SK-N-SH (cell line): ENCODE data around the gene APH1B. TPM values are rescaled to one million over a fixed set of nuclear protein-coding genes. Genes with fewer than 3 reads are reported as not detected.

ENCODE experiments used
- CTCF ChIA-PET: fragments of 300-600, 350-600 bp; formaldehyde crosslinking; extraction: SDS; loops from one replicate; lab custom pipeline; 2021; lab: Yijun Ruan, JAX
- POLR2A ChIA-PET: fragments of 350-600 bp; sonication (Branson Sonifier 250); formaldehyde crosslinking; extraction: SDS; loops from one replicate; lab custom pipeline; 2020; ENCODE audit warnings: antibody characterized with exemption, inconsistent platforms; lab: Yijun Ruan, JAX
- DNase-seq: peaks from one replicate; pipeline ENCODE4 v3.0.0; 2012
- H2AFZ ChIP-seq: fragments of 200-600 bp; sonication (generic); 2 replicates; pipeline ENCODE4 v1.8.1; 2016; ENCODE audit warnings: antibody characterized with exemption, mild to moderate bottlenecking, low read depth
- H3F3A ChIP-seq: fragments of 200-600 bp; sonication (generic); replicated peaks from 2 replicates; pipeline ENCODE3; 2016; ENCODE audit warnings: antibody characterized with exemption, mild to moderate bottlenecking; ENCODE audit not compliant: insufficient read depth
- H3K27ac ChIP-seq, 2 experiments: fragments of 200-500 bp in 1 of 2; fragments of 200-600 bp in 1 of 2; sonication (Bioruptor generic) in 1 of 2; sonication (generic), shearing (Covaris generic) in 1 of 2; 2 replicates each; pipeline versions ENCODE4 v1.5.1 to v1.6.1; 2014 to 2016; ENCODE audit warnings: low read depth in 2 of 2, inconsistent platforms in 1 of 2, low read length in 1 of 2, mild to moderate bottlenecking in 1 of 2, mixed read lengths in 1 of 2
- H3K27me3 ChIP-seq: fragments of 200-600 bp; sonication (generic), shearing (Covaris generic); 2 replicates; pipeline ENCODE4 v1.6.1; 2016; ENCODE audit warnings: mixed run types; ENCODE audit not compliant: insufficient read depth
- H3K36me3 ChIP-seq, 2 experiments: fragments of 200-500 bp in 1 of 2; fragments of 200-600 bp in 1 of 2; sonication (Bioruptor generic) in 1 of 2; sonication (generic) in 1 of 2; replicated peaks in 1 of 2; 2 replicates each; pipeline versions ENCODE3 to v1.5.1; 2014 to 2016; ENCODE audit warnings: low read length in 1 of 2, mild to moderate bottlenecking in 1 of 2; ENCODE audit not compliant: insufficient read depth in 2 of 2, control insufficient read depth in 1 of 2
- H3K4me1 ChIP-seq, 2 experiments: fragments of 200-500 bp in 1 of 2; fragments of 200-600 bp in 1 of 2; sonication (Bioruptor generic) in 1 of 2; sonication (generic), shearing (Covaris generic) in 1 of 2; 2 replicates each; pipeline versions ENCODE4 v1.5.1 to v1.6.1; 2014 to 2016; ENCODE audit warnings: low read depth in 1 of 2, low read length in 1 of 2, mixed run types in 1 of 2; ENCODE audit not compliant: insufficient read depth in 2 of 2, control insufficient read depth in 1 of 2
- H3K4me2 ChIP-seq: fragments of 200-600 bp; sonication (generic), shearing (Covaris generic); 2 replicates; pipeline ENCODE4 v1.6.1; 2017; ENCODE audit warnings: mixed run types
- H3K4me3 ChIP-seq, 2 experiments: fragments of 200-500 bp in 1 of 2; fragments of 200-600 bp in 1 of 2; sonication (Bioruptor generic) in 1 of 2; sonication (generic), shearing (Covaris generic) in 1 of 2; 2 replicates each; pipeline versions ENCODE4 v1.5.1 to v1.8.1; 2014 to 2016; ENCODE audit warnings: low read depth in 2 of 2, inconsistent platforms in 1 of 2, low read length in 1 of 2, mild to moderate bottlenecking in 1 of 2, mixed read lengths in 1 of 2, moderate library complexity in 1 of 2
- H3K79me2 ChIP-seq: fragments of 200-600 bp; sonication (generic); 2 replicates; pipeline ENCODE4 v1.8.1; 2017; ENCODE audit warnings: mild to moderate bottlenecking; ENCODE audit not compliant: insufficient read depth
- H3K9ac ChIP-seq: fragments of 200-600 bp; sonication (generic); 2 replicates; pipeline ENCODE4 v1.6.1; 2017; ENCODE audit warnings: mixed run types
- H3K9me2 ChIP-seq: fragments of 200-600 bp; sonication (generic); 2 replicates; pipeline ENCODE4 v1.6.1; 2017; ENCODE audit warnings: mixed run types
- H3K9me3 ChIP-seq: fragments of 200-600 bp; sonication (generic); 2 replicates; pipeline ENCODE4 v1.6.1; 2017; ENCODE audit warnings: mixed run types, mild to moderate bottlenecking, moderate library complexity
- H4K20me1 ChIP-seq: fragments of 200-600 bp; sonication (generic); 2 replicates; pipeline ENCODE4 v1.6.1; 2017; ENCODE audit warnings: mild to moderate bottlenecking, mixed run types; ENCODE audit not compliant: insufficient read depth
- CHD2 ChIP-seq: fragments of 150-350 bp; IDR thresholded peaks from 2 replicates; pipeline ENCODE4 v1.6.1; 2018; ENCODE audit warnings: low read length; ENCODE audit not compliant: partially characterized antibody
- EP300 ChIP-seq, 2 experiments: IDR thresholded peaks; 2 replicates each; pipeline versions ENCODE4 v1.4.0 to v1.6.1; 2012; ENCODE audit warnings: borderline replicate concordance in 1 of 2, low read depth in 1 of 2, low read length in 1 of 2
- FOXJ3 ChIP-seq: sonication (generic); formaldehyde crosslinking; IDR thresholded peaks from 2 replicates; pipeline ENCODE4 v1.5.1; 2020; ENCODE audit warnings: mild to moderate bottlenecking, missing genetic modification reagents
- GABPA ChIP-seq: IDR thresholded peaks from 2 replicates; pipeline ENCODE4 v1.4.0; 2012; ENCODE audit warnings: low read depth, mild to moderate bottlenecking
- GATA2 ChIP-seq: sonication (generic); formaldehyde crosslinking; IDR thresholded peaks from 2 replicates; pipeline ENCODE4 v1.5.0; 2020; ENCODE audit warnings: mild to moderate bottlenecking, missing genetic modification reagents
- JUND ChIP-seq: IDR thresholded peaks from 2 replicates; pipeline ENCODE4 v1.4.0; 2012
- MEF2A ChIP-seq: IDR thresholded peaks from 2 replicates; pipeline ENCODE4 v1.4.0; 2012; ENCODE audit warnings: low read depth, borderline replicate concordance
- MXI1 ChIP-seq: IDR thresholded peaks from 2 replicates; pipeline ENCODE4 v1.6.1; 2012; ENCODE audit warnings: mild to moderate bottlenecking, low read depth, low read length, improper control_type of control experiment
- RCOR1 ChIP-seq: fragments of 150-350 bp; IDR thresholded peaks from 2 replicates; pipeline ENCODE4 v1.6.1; 2017; ENCODE audit warnings: antibody characterized with exemption, low read length
- SIN3A ChIP-seq: IDR thresholded peaks from 2 replicates; pipeline ENCODE4 v1.6.1; 2012; ENCODE audit warnings: low read depth, mild to moderate bottlenecking, low read length, moderate library complexity, borderline replicate concordance
- TAF1 ChIP-seq: IDR thresholded peaks from 2 replicates; pipeline ENCODE4 v1.6.1; 2012; ENCODE audit warnings: low read depth, mild to moderate bottlenecking, low read length, moderate library complexity, borderline replicate concordance
- TCF12 ChIP-seq: IDR thresholded peaks from 2 replicates; pipeline ENCODE4 v1.4.0; 2012
- TEAD4 ChIP-seq: IDR thresholded peaks from 2 replicates; pipeline ENCODE4 v1.4.0; 2012; ENCODE audit warnings: mild to moderate bottlenecking, borderline replicate concordance; ENCODE audit not compliant: insufficient read depth
- WGBS: methylation state at CpG from one replicate; pipeline ENCODE4 v1.1.6; 2017; ENCODE audit warnings: low lambda C conversion rate; 5-methylcytosine and 5-hydroxymethylcytosine counted together
- polyA plus RNA-seq, 3 experiments: library from polyadenylated mRNA; depleted of rRNA; stranded (reverse); fragments of >200 nt; gene quantifications; 2 replicates each; pipeline ENCODE4 v1.2.3, GENCODE V29; 2012
- TF ChIP-seq, protein P1 (sequence below): IDR thresholded peaks from 2 replicates; pipeline ENCODE4 v1.4.0; 2012; ENCODE audit warnings: low read depth, borderline replicate concordance
- TF ChIP-seq, protein P2 (sequence below): fragments of 200-600 bp; sonication (generic); IDR thresholded peaks from 2 replicates; pipeline ENCODE4 v1.6.1; 2017; ENCODE audit warnings: antibody characterized with exemption, mild to moderate bottlenecking, moderate library complexity
- TF ChIP-seq, protein P3 (sequence below): IDR thresholded peaks from 2 replicates; pipeline ENCODE4 v1.4.0; 2012; ENCODE audit warnings: low read depth

APH1B gene
- polyA plus RNA-seq, 1 of the 3 experiments (the other 2 are of a cell fraction) = 7.6 TPM

DNA sequence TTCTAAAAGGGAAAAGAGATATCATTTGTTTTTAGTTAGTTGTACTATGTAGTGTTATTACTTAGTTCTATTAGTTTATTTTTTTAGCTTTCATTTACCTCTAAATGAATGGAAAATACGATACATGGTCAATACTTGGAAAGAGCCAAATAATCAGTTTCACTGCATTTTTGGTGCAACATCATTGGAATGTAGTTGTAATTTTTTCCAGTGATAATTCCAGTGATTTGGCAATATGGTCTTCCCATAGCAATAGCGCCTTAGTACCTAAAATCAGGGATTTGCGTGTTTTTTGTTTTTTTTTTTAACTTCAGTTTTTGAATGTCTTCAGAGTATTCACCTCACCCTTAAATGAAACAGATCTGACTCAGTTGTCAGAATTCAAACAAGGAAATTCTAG lies 46.2 kb upstream of the APH1B start:
- no peak overlapping the region for H3K27ac ChIP-seq
- no peak for TF ChIP-seq EP300 (IDR thresholded peaks at IDR 0.05; ENCODE audit: borderline replicate concordance in 1 of 2, low read depth in 1 of 2, low read length in 1 of 2)
- TF ChIP-seq, protein P1, sequence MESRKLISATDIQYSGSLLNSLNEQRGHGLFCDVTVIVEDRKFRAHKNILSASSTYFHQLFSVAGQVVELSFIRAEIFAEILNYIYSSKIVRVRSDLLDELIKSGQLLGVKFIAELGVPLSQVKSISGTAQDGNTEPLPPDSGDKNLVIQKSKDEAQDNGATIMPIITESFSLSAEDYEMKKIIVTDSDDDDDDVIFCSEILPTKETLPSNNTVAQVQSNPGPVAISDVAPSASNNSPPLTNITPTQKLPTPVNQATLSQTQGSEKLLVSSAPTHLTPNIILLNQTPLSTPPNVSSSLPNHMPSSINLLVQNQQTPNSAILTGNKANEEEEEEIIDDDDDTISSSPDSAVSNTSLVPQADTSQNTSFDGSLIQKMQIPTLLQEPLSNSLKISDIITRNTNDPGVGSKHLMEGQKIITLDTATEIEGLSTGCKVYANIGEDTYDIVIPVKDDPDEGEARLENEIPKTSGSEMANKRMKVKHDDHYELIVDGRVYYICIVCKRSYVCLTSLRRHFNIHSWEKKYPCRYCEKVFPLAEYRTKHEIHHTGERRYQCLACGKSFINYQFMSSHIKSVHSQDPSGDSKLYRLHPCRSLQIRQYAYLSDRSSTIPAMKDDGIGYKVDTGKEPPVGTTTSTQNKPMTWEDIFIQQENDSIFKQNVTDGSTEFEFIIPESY = no peak
- TF ChIP-seq, protein P2, sequence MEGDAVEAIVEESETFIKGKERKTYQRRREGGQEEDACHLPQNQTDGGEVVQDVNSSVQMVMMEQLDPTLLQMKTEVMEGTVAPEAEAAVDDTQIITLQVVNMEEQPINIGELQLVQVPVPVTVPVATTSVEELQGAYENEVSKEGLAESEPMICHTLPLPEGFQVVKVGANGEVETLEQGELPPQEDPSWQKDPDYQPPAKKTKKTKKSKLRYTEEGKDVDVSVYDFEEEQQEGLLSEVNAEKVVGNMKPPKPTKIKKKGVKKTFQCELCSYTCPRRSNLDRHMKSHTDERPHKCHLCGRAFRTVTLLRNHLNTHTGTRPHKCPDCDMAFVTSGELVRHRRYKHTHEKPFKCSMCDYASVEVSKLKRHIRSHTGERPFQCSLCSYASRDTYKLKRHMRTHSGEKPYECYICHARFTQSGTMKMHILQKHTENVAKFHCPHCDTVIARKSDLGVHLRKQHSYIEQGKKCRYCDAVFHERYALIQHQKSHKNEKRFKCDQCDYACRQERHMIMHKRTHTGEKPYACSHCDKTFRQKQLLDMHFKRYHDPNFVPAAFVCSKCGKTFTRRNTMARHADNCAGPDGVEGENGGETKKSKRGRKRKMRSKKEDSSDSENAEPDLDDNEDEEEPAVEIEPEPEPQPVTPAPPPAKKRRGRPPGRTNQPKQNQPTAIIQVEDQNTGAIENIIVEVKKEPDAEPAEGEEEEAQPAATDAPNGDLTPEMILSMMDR = no peak
- no peak for TF ChIP-seq RCOR1
- TF ChIP-seq, protein P3, sequence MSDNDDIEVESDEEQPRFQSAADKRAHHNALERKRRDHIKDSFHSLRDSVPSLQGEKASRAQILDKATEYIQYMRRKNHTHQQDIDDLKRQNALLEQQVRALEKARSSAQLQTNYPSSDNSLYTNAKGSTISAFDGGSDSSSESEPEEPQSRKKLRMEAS = no peak
- TF ChIP-seq TCF12 = no peak
- TF ChIP-seq TEAD4 = no peak
- TF ChIP-seq GATA2 (CRISPR knock-in tag) = no peak
- no peak for TF ChIP-seq GABPA
- TF ChIP-seq MXI1 = no peak
- TF ChIP-seq SIN3A = no peak
- no peak for TF ChIP-seq CHD2
- TF ChIP-seq JUND = no peak
- TF ChIP-seq TAF1 = no peak
- no peak for TF ChIP-seq MEF2A
- no peak for TF ChIP-seq FOXJ3
- TF ChIP-seq, all 33 proteins: peak for 0
- Histone ChIP-seq H3K9ac (no peak overlapping the region), H3K9me2 (no peaks in the 10 kb centered on the region), H3K27me3 (no peaks in the 10 kb centered on the region), H3K36me3 (no peaks in the 10 kb centered on the region), H3K9me3 (no peaks in the 10 kb centered on the region), H3F3A (peaks cover 23% of the 10 kb centered on the region), H4K20me1 (no peaks in the 10 kb centered on the region), H3K79me2 (peaks cover 9% of the 10 kb centered on the region; the same call in 1 of the 2 replicates), H2AFZ (no peak overlapping the region), H3K4me2 (no peak overlapping the region), H3K4me1 (peaks cover 2 to 41% of the 10 kb centered on the region in 2 experiments), H3K4me3 (no peak overlapping the region)
- ChIA-PET CTCF (interaction anchor here (1.1 kb wide), 1 partner anchor 183 kb away, joined by 5 read pairs; no protein-coding TSS in a partner anchor), POLR2A (no interaction called here)
- 97% methylated on average over 3 of the region's 3 CpGs for WGBS
- no peak for DNase-seq
